EH (cell line): ENCODE data around the gene HOXA9.

Source experiments
- DNase-seq: peaks from one replicate; pipeline ENCODE4 v3.0.0-alpha.2; 2015; ENCODE audit warnings: low read depth

HOXA9 gene

DNA sequence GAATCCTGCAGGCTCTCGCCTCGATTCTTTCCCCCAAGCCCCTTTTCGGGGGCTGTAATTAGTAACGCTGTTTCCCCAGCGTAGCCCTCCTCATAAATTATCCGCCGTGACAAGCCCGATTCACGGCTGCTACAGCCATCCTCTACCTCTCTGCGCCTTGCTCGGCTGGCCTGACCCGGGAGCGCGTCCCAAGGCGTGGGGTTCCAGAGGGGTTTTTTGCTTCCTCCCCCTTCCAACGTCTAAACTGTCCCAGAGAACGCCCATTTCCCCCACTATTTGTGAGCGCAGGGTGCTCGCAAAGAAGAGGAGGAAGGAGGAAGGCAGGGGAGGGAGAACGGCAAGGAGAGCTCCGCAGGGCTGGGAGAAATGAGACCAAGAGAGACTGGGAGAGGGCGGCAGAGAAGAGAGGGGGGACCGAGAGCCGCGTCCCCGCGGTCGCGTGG lies 22.7 kb downstream of the HOXA9 start:
- DNase-seq = no peak

GRCh38 chr7:27141923-27142579 lies 23.3 kb downstream of the HOXA9 start:
- no peak for DNase-seq

GRCh38 chr7:27141137-27141922 lies 24.0 kb downstream of the HOXA9 start:
- DNase-seq = no peak

- DNase-seq = no peak
These were observed 25.0 kb downstream of the HOXA9 start for GRCh38 chr7:27140126-27140857.

DNA sequence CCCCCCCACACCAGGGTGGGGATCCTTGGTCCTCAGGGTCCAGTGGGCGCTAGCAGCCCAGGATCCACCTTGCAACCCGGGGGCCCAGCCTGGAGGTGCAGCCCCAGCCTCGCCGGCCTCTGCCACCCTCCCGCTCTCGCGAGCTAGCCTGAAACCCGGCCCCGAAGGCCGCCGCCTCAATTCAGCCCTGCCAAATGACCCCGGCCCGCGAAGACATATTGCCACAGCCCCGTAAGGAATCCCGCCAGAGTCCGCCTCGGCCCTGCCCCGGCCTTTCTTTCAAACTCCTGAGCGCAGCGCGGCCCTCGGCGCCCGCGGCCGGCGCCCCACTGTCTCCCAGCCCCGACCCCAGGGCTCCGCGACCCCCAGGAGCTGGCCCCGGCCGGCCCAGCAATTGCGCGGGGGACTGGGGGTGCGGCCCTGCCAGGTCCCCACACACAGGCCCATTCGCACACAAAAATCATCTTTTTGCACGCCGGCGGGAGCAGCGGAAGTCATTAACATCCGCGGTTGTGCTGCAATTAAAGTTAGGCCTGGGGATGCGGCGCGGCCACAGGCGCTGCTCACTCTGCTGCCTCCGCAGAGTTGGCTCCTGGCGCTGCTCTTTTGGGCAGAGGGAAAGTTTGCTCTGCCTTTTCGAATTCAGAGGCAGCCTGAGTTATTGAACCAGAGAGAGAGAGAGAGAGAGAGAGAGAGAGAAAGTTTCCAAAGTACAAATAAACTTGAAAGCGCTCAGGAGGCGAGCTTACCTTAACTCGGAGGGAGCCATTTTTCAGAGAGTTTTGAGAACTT lies 25.8 kb downstream of the HOXA9 start:
- DNase-seq = no peak

GRCh38 chr7:27138985-27139333 lies 26.4 kb downstream of the HOXA9 start:
- DNase-seq = no peak

DNA sequence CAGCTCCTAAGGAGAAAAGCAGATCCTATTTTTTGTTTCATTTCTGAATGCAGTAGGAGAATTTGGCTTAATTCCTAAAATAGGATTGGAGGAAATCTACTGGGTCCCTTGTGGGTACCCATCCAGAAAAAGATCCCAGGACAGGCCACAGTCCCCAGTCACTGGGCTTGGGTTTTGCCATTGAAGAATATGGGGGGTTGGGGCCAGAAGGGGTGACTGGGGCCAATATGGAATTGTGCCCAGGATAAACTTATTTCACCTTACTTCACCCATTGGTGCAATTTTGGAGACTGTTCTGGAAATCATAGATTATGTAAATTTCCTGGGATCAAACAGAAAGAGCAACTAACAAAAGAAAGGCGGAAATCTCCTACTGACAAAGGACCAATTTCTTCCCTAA lies 26.9 kb downstream of the HOXA9 start:
- DNase-seq = no peak

DNA sequence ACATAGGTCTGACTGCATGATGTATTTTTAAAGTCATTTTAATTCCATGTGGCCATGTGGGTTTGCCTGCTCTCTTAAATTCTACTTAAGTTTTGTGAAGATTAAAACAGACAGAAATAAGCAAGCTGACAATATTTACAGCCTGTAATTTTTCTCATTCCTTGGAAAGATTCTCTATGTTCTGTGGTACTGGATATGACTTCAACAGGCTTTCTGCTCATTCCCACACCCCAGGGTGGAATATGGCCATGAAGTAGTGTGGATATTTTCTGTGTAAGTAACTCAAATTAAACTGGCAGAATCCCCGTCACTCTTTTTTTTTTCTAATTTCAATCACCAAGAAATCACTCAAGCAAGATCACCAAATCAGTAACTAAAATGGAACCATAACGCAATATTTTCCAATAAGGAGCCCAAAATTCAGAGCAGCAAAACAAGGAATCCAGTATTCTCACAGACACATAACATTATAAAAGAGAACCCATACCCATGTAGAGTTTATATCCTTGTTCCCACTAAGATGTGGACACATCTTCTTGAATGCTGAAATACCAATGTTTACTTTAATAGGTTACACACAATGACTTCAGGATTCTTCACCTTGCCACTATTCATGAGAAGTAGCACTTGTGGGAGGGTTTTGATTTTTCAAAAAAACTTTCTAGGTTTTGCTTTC lies 27.6 kb downstream of the HOXA9 start:
- no peak for DNase-seq

- peak; percentile 84 for DNase-seq
These were observed 30.9 kb downstream of the HOXA9 start for GRCh38 chr7:27134392-27134791.

DNA sequence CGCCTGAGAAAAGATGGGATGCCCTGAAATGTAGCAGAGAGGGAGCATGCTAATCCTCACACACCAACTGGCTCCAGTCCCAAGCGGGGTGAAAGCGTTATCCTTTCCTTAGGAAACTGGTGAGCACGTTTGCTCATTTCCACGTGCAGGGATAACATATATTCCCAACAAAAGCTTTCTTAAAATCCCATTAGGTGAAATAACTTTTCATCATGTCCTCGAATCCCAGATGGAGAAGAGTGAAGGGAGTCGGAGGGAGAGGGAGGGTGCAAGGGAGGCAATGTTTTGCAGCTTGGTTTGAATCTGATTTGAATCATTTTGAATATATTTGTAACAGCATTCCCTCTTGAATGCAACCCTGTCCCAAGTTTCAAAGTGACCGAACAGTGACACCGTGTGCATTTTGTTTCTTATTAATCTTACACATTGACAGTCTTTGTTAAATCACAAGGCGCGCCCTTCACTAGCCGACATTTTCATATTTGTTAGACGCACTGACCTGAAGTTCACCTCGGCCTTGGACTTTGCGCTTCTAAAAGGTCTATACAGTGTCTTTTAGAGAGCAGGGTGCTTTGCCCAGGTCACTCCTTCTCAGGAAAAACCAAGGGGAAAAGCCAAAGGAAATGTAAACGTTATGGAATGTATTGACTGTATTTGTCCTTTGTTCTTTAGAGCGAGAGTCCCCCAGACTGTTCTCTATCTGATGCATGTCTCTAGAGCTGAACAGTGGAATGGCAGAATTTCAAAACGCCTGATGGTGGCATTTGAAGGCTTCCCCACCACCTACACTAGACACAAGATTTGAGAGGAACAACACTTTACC lies 31.7 kb downstream of the HOXA9 start:
- DNase-seq = no peak

- no peak for DNase-seq
These were observed 32.4 kb downstream of the HOXA9 start for GRCh38 chr7:27132978-27133377.

DNA sequence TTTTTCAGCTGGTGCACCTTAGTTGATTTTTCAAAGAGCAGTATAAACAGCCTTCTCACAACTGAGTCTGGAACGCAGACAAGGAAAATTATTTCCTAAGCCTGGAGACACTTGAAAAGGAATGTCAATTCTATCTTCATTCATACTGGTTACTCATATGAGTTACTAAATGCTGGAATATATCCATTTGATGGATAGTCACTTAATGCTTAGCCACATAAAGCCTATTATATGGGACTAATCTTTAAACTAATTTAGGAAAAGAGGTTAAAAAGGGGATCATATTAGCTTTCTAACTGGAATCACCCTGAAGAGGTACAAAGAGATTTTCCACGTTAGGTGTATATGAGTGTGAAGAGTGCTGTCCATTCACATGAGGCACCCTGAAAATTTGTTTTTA lies 33.1 kb downstream of the HOXA9 start:
- no peak for DNase-seq

GRCh38 chr7:27131390-27131819 lies 33.9 kb downstream of the HOXA9 start:
- no peak for DNase-seq

GRCh38 chr7:27130540-27131389 lies 34.6 kb downstream of the HOXA9 start, which contains the start of gene HOXA4:
HOXA4 (minus strand) TSS chr7:27130757; CDS start chr7:27130733, 24 bp downstream.
- DNase-seq = peak; percentile 90

DNA sequence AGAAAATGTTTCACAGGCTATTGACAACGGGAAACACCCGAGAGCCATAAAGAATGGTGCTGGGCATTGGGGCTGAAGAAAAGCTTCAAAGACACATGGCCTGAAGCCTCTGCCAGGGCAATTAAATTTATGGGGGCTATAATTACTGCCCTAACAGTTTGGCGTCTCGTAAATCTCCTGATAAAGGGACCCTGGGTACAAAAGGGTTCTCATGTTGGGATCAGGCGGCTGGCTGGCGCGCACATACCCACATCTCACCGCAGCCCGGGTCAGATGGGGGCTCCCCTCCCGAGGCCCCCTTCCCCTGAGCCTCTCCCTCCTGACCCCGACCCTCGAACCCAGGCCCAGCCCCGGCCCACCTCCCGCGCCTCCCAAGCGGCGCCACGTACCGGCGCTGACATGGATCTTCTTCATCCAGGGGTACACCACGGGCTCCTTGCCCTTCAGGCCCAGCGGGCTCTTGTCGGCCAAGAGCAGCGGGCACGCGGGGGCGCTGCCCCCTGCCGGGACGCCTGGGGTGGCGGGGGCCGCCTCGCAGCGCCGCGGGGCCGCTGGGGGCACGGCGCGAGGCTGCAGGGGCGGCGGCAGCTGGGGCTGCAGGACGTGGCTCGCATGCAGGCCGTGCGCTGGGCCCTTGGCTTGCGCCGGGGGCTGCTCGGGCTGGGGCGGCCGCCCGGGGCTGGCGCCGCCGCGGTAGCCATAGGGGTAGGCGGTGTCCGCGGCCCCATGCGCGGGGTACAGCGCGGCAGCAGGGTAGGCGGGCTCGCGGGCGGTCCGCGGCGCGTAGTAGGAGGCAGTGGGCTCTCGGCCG lies 35.4 kb downstream of the HOXA9 start:
- peak; percentile 49 for DNase-seq

GRCh38 chr7:27128776-27129728 lies 36.3 kb downstream of the HOXA9 start:
- DNase-seq = no peak

GRCh38 chr7:27128034-27128433 lies 37.3 kb downstream of the HOXA9 start:
- DNase-seq = no peak
